ENCODE measurements around the gene PRKAR2B. TPM values are rescaled to one million over a fixed set of nuclear protein-coding genes. Genes with fewer than 3 reads are reported as not detected.

The PRKAR2B gene
- total RNA-seq, 2 donors from 2014 or later = 10.6 to 44.2 TPM

DNA sequence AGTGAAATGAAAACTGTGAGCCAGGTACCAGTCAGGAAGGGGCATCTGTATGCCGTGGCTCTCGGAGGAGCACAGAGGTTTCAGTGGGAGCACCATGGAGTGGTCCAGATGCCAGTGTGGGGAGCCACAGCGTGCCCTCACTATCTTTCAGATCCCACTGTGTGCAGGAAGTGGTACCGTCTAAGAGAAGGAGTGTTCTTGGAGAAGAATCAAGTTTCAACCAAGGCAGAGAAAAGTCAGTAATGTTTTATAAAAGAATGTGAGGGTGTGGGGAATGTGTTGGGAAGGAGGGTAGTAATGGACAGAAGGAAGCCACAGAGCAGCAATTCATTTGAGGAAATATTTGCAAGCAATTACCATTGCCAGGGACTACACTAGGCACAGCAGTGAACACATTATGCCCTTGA lies 35.6 kb downstream of the PRKAR2B start:
- 76 to 87% methylated on average over 4 of the region's 4 CpGs for WGBS, 2 donors
- DNase-seq = no peak
- Histone ChIP-seq H3K4me3 (no peak overlapping the region), H3K27me3 (no peaks in the 10 kb centered on the region), H3K4me1 (no peaks in the 10 kb centered on the region), H3K36me3 (replicated peaks in 1 of 2; ENCODE audit: insufficient read depth in 1 of 2, low read depth in 2 of 2) (no peaks in the 10 kb centered on the region), H3K27ac (no peak overlapping the region), H3K9me3 (no peaks in the 10 kb centered on the region)
- no peak for TF ChIP-seq CTCF (IDR thresholded peaks at IDR 0.05)
- TF ChIP-seq POLR2A (IDR thresholded peaks at IDR 0.05) = no peak
- intact Hi-C loops (cut with DNase I) = no loop called here
- no peak for ATAC-seq

DNA sequence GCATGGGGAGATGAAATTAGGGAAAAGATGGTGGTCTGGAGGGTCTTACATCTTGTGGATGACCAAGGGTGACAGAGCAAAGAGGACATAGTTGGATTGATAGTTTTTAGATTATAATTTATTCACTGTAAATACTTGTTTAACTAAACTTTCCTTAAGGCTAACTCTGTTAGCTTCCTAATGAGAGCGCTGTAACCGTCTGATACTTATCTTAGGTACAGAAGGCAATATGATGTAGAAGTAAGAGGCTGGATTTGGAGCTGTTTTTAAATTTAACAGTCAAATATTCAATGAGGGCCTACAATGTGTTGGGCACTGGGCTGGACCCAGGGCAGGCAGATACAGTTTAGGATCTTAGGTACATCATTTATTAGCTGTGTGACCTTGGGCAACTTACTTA lies 36.0 kb downstream of the PRKAR2B start:
- intact Hi-C loops (cut with DNase I) = no loop called here
- TF ChIP-seq POLR2A (IDR thresholded peaks at IDR 0.05) (no peak), CTCF (IDR thresholded peaks at IDR 0.05) (no peak)
- ATAC-seq (no peak), DNase-seq (no peak)
- H3K27ac ChIP-seq = no peak overlapping the region
- no peaks in the 10 kb centered on the region for H3K36me3 ChIP-seq (replicated peaks in 1 of 2; ENCODE audit: insufficient read depth in 1 of 2, low read depth in 2 of 2)
- no peak overlapping the region for H3K4me3 ChIP-seq
- no peaks in the 10 kb centered on the region for H3K27me3 ChIP-seq
- 92 to 93% methylated on average over 2 of the region's 2 CpGs for WGBS, 2 donors
- H3K9me3 ChIP-seq = no peaks in the 10 kb centered on the region
- no peaks in the 10 kb centered on the region for H3K4me1 ChIP-seq

DNA sequence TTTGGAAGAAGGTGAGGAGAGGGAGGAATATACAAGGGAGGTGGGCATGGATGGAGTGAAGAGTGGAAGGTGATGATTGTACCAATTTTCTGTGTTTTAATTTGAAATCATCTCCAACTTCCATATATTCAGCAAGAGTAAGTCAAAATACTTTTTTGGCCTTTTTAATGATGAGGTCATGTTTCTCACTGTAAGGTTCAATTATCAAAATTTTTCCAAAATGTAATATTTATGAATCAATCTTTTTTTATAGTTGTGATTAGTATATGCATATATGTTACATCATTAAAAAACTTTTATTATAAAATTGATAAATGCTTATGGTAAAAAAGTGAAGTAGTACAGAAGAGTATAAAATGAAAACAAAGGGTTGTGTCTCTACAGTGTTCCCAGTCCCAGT lies 40.7 kb downstream of the PRKAR2B start:
- no peak overlapping the region for H3K27ac ChIP-seq
- ATAC-seq = no peak
- DNase-seq = no peak

GRCh38 chr7:107089627-107090026 lies 45.1 kb downstream of the PRKAR2B start:
- no peak for DNase-seq
- ATAC-seq = no peak

More for the DNA sequence above, 40.7 kb downstream of the PRKAR2B start:
- H3K4me3 ChIP-seq = no peak overlapping the region
- TF ChIP-seq CTCF (IDR thresholded peaks at IDR 0.05) (no peak), POLR2A (IDR thresholded peaks at IDR 0.05) (no peak)
- no peaks in the 10 kb centered on the region for H3K27me3 ChIP-seq
- H3K4me1 ChIP-seq = no peaks in the 10 kb centered on the region
- H3K36me3 ChIP-seq (replicated peaks in 1 of 2; ENCODE audit: insufficient read depth in 1 of 2, low read depth in 2 of 2) = no peaks in the 10 kb centered on the region
- intact Hi-C loops (cut with DNase I) = no loop called here
- H3K9me3 ChIP-seq = no peaks in the 10 kb centered on the region

More at GRCh38 chr7:107089627-107090026, 45.1 kb downstream of the PRKAR2B start:
- no peaks in the 10 kb centered on the region for H3K4me1 ChIP-seq
- no peaks in the 10 kb centered on the region for H3K9me3 ChIP-seq
- no peak for TF ChIP-seq POLR2A (IDR thresholded peaks at IDR 0.05)
- TF ChIP-seq CTCF (IDR thresholded peaks at IDR 0.05) = no peak
- no peak overlapping the region for H3K4me3 ChIP-seq
- H3K27ac ChIP-seq = no peak overlapping the region
- intact Hi-C loops (cut with DNase I) = no loop called here
- no peaks in the 10 kb centered on the region for H3K27me3 ChIP-seq
- H3K36me3 ChIP-seq (replicated peaks in 1 of 2; ENCODE audit: insufficient read depth in 1 of 2, low read depth in 2 of 2) = no peaks in the 10 kb centered on the region

Data from body of pancreas (tissue), 4 donors.